Naive thymus-derived CD8-positive, alpha-beta T cell (primary cell): Measurements from ENCODE around the gene BHLHE40. TPM values are rescaled to one million over a fixed set of nuclear protein-coding genes. Genes with fewer than 3 reads are reported as not detected.

ENCODE experiments used
- ATAC-seq, 2 donors: fragments of 150-1000 bp; cut with Tn5 transposase in 1 of 2; sonication (Bioruptor Pico), chemical (Tn5 transposase) in 1 of 2; 1 replicate in 1 of 2; 2 replicates in 1 of 2; pipeline ENCODE4 v1.10.0; 2021; ENCODE audit warnings: mild to moderate bottlenecking in 2 of 2, moderate library complexity in 2 of 2
- POLR2A ChIA-PET: fragments of 350-600 bp; sonication (Branson Sonifier 250); formaldehyde crosslinking; loops from one replicate; lab custom pipeline; 2021; ENCODE audit warnings: antibody characterized with exemption; lab: Charles Lee
- DNase-seq, 10 donors: peaks; one replicate each; pipeline versions ENCODE4 v3.0.0 to v3.0.0-alpha.2; 2020 to 2022
- H3K27ac Mint-ChIP-seq, 10 donors: one replicate each; pipeline ENCODE4 v1.8.0; 2020 to 2022; ENCODE audit warnings: mild to moderate bottlenecking in 10 of 10, mixed read lengths in 10 of 10, moderate library complexity in 4 of 10, inconsistent platforms in 1 of 10
- H3K27me3 Mint-ChIP-seq, 5 donors: one replicate each; pipeline ENCODE4 v1.8.0; 2021 to 2022; ENCODE audit warnings: mixed read lengths in 5 of 5
- H3K36me3 Mint-ChIP-seq, 3 donors: one replicate each; pipeline ENCODE4 v1.8.0; 2020 to 2022; ENCODE audit warnings: mixed read lengths in 3 of 3, mild to moderate bottlenecking in 2 of 3, inconsistent platforms in 1 of 3
- H3K4me1 Mint-ChIP-seq, 4 donors: one replicate each; pipeline ENCODE4 v1.8.0; 2021 to 2022; ENCODE audit warnings: mixed read lengths in 4 of 4
- H3K4me3 Mint-ChIP-seq, 10 donors: one replicate each; pipeline ENCODE4 v1.8.0; 2020 to 2022; ENCODE audit warnings: mild to moderate bottlenecking in 10 of 10, mixed read lengths in 10 of 10, moderate library complexity in 6 of 10, inconsistent platforms in 1 of 10
- H3K9me3 Mint-ChIP-seq, 9 donors: one replicate each; pipeline ENCODE4 v1.8.0; 2020 to 2022; ENCODE audit warnings: mixed read lengths in 9 of 9, mild to moderate bottlenecking in 3 of 9, inconsistent platforms in 1 of 9, moderate library complexity in 1 of 9
- polyA plus RNA-seq, 3 donors: library from polyadenylated mRNA; unstranded; fragments of 300-500 nt; fragmentation: Illumina TruSeq; gene quantifications; one replicate each; pipeline ENCODE4 v1.2.3, GENCODE V29; 2021
- total RNA-seq, 8 experiments: library from RNA in 2 of 8; stranded (reverse) in 2 of 8; gene quantifications; one replicate each; pipeline ENCODE4 v1.2.3 and lab custom pipeline; 2021 to 2026

The BHLHE40 gene
- total and polyA plus RNA-seq, 5 experiments from 2014 or later, result 1.1 to 10.0 (median 4.5) TPM

GRCh38 chr3:4996771-4997291 lies 17.6 kb downstream of the BHLHE40 start:
- Mint-ChIP-seq H3K4me1 (peaks cover 0 to 8% (median 3%) of the 10 kb centered on the region in 4 donors), H3K36me3 (no peaks in the 10 kb centered on the region), H3K27me3 (no peaks in the 10 kb centered on the region), H3K9me3 (no peaks in the 10 kb centered on the region), H3K27ac (peak overlapping the region in 1 of 10 donors; percentile 4), H3K4me3 (no peak overlapping the region)
- ATAC-seq (peak in 1 of 2 donors; percentile 65), DNase-seq (no peak)
- POLR2A ChIA-PET, result no interaction called here

GRCh38 chr3:4997946-4998345 lies 18.7 kb downstream of the BHLHE40 start:
- ATAC-seq (no peak), DNase-seq (no peak)
- Mint-ChIP-seq H3K9me3 (no peaks in the 10 kb centered on the region), H3K27me3 (no peaks in the 10 kb centered on the region), H3K4me3 (no peak overlapping the region), H3K4me1 (peaks cover 0 to 18% (median 5%) of the 10 kb centered on the region in 4 donors), H3K27ac (peak overlapping the region in 1 of 10 donors; percentile 43), H3K36me3 (no peaks in the 10 kb centered on the region)
- POLR2A ChIA-PET, result no interaction called here

GRCh38 chr3:4999531-5000184 lies 20.4 kb downstream of the BHLHE40 start:
- POLR2A ChIA-PET, result no interaction called here
- Mint-ChIP-seq H3K9me3 (no peaks in the 10 kb centered on the region), H3K27me3 (no peaks in the 10 kb centered on the region), H3K36me3 (no peaks in the 10 kb centered on the region), H3K4me3 (no peak overlapping the region), H3K4me1 (peaks cover 0 to 21% (median 5%) of the 10 kb centered on the region in 4 donors), H3K27ac (peak overlapping the region in 1 of 10 donors; percentile 48)
- DNase-seq (no peak), ATAC-seq (no peak)

- Mint-ChIP-seq H3K4me3 (no peak overlapping the region), H3K4me1 (peaks cover 0 to 27% (median 4%) of the 10 kb centered on the region in 4 donors), H3K36me3 (no peaks in the 10 kb centered on the region), H3K27me3 (peaks cover 0 to 3% (median 0%) of the 10 kb centered on the region in 5 donors), H3K27ac (peak overlapping the region in 1 of 10 donors; percentile 17), H3K9me3 (no peaks in the 10 kb centered on the region)
- no peak for DNase-seq
- POLR2A ChIA-PET, result no interaction called here
- no peak for ATAC-seq
Observed at GRCh38 chr3:5001135-5001534, 21.9 kb downstream of the BHLHE40 start.

GRCh38 chr3:5001805-5002173 lies 22.6 kb downstream of the BHLHE40 start:
- POLR2A ChIA-PET, result no interaction called here
- no peaks in the 10 kb centered on the region for H3K9me3 Mint-ChIP-seq
- ATAC-seq (no peak), DNase-seq (no peak)
- peak overlapping the region in 2 of 10 donors; percentile 25 to 71 for H3K27ac Mint-ChIP-seq
- H3K4me3 Mint-ChIP-seq, result no peak overlapping the region
- peaks cover 3 to 30% (median 5%) of the 10 kb centered on the region in 4 donors for H3K4me1 Mint-ChIP-seq
- no peaks in the 10 kb centered on the region for H3K36me3 Mint-ChIP-seq
- peaks cover 0 to 3% (median 0%) of the 10 kb centered on the region in 5 donors for H3K27me3 Mint-ChIP-seq

- Mint-ChIP-seq H3K27ac (peak overlapping the region in 4 of 10 donors; percentile 25 to 71 (median 48)), H3K4me1 (peaks cover 4 to 35% (median 8%) of the 10 kb centered on the region in 4 donors), H3K27me3 (peaks cover 0 to 3% (median 0%) of the 10 kb centered on the region in 5 donors), H3K36me3 (no peaks in the 10 kb centered on the region), H3K4me3 (no peak overlapping the region), H3K9me3 (no peaks in the 10 kb centered on the region)
- DNase-seq (peak in 1 of 10 donors; percentile 15), ATAC-seq (peak in 1 of 2 donors; percentile 25)
- POLR2A ChIA-PET, result no interaction called here
Observed at GRCh38 chr3:5002174-5002870, 23.1 kb downstream of the BHLHE40 start.

- H3K9me3 Mint-ChIP-seq, result no peaks in the 10 kb centered on the region
- no peaks in the 10 kb centered on the region for H3K36me3 Mint-ChIP-seq
- no peak overlapping the region for H3K4me3 Mint-ChIP-seq
- H3K27me3 Mint-ChIP-seq, result peaks cover 0 to 3% (median 0%) of the 10 kb centered on the region in 5 donors
- POLR2A ChIA-PET, result interaction anchor here (0.7 kb wide), 1 partner anchor 109 kb away, joined by 3 read pairs; no protein-coding TSS in a partner anchor
- H3K27ac Mint-ChIP-seq, result peak overlapping the region in 3 of 10 donors; percentile 27 to 71 (median 70)
- DNase-seq (no peak), ATAC-seq (no peak)
- peaks cover 5 to 41% (median 9%) of the 10 kb centered on the region in 4 donors for H3K4me1 Mint-ChIP-seq
Observed at GRCh38 chr3:5002871-5003247, 23.6 kb downstream of the BHLHE40 start.

- ATAC-seq (no peak), DNase-seq (no peak)
- POLR2A ChIA-PET, result interaction anchor here (0.7 kb wide), 1 partner anchor 116 kb away, joined by 4 read pairs; no protein-coding TSS in a partner anchor
- H3K27me3 Mint-ChIP-seq, result peaks cover 0 to 8% (median 3%) of the 10 kb centered on the region in 5 donors
- no peaks in the 10 kb centered on the region for H3K9me3 Mint-ChIP-seq
- peak overlapping the region in 2 of 10 donors; percentile 0 to 19 for H3K27ac Mint-ChIP-seq
- no peak overlapping the region for H3K4me3 Mint-ChIP-seq
- H3K4me1 Mint-ChIP-seq, result peaks cover 5 to 52% (median 9%) of the 10 kb centered on the region in 4 donors
- no peaks in the 10 kb centered on the region for H3K36me3 Mint-ChIP-seq
Observed at GRCh38 chr3:5004319-5005152, 25.3 kb downstream of the BHLHE40 start.

- DNase-seq, result no peak
- POLR2A ChIA-PET, result no interaction called here
- Mint-ChIP-seq H3K9me3 (no peaks in the 10 kb centered on the region), H3K36me3 (no peaks in the 10 kb centered on the region), H3K27ac (peak overlapping the region in 3 of 10 donors; percentile 19 to 90 (median 72)), H3K4me3 (no peak overlapping the region), H3K27me3 (peaks cover 0 to 8% (median 3%) of the 10 kb centered on the region in 5 donors), H3K4me1 (peaks cover 5 to 50% (median 9%) of the 10 kb centered on the region in 4 donors)
- no peak for ATAC-seq
Observed at GRCh38 chr3:5005367-5005766, 26.1 kb downstream of the BHLHE40 start.

GRCh38 chr3:5006755-5007202 lies 27.5 kb downstream of the BHLHE40 start:
- Mint-ChIP-seq H3K36me3 (no peaks in the 10 kb centered on the region), H3K4me3 (peak overlapping the region in 2 of 10 donors; percentile 36 to 53), H3K9me3 (no peaks in the 10 kb centered on the region), H3K27ac (peak overlapping the region in 5 of 10 donors; percentile 34 to 88 (median 83)), H3K27me3 (peaks cover 0 to 11% (median 7%) of the 10 kb centered on the region in 5 donors), H3K4me1 (peaks cover 5 to 63% (median 16%) of the 10 kb centered on the region in 4 donors)
- ATAC-seq (peak; percentile 38 to 87), DNase-seq (peak in 5 of 10 donors; percentile 6 to 44 (median 30))
- POLR2A ChIA-PET, result interaction anchor here (0.6 kb wide), 1 partner anchor 34 kb away, joined by 3 read pairs; no protein-coding TSS in a partner anchor

GRCh38 chr3:5007873-5008272 lies 28.6 kb downstream of the BHLHE40 start:
- Mint-ChIP-seq H3K4me1 (peaks cover 7 to 64% (median 22%) of the 10 kb centered on the region in 4 donors), H3K27me3 (peaks cover 0 to 19% (median 18%) of the 10 kb centered on the region in 5 donors), H3K9me3 (no peaks in the 10 kb centered on the region), H3K36me3 (no peaks in the 10 kb centered on the region), H3K4me3 (no peak overlapping the region), H3K27ac (no peak overlapping the region)
- ATAC-seq (no peak), DNase-seq (no peak)
- POLR2A ChIA-PET, result no interaction called here
